ENCODE measurements around the gene PCF11.

GRCh38 chr11:83168756-83169155 lies 11.8 kb downstream of the PCF11 start:
- TF ChIP-seq ZBTB7A (IDR thresholded peaks at IDR 0.05; ENCODE audit: low read depth) = no peak
- TF ChIP-seq REST (IDR thresholded peaks at IDR 0.05; ENCODE audit: low read depth) = no peak
- TF ChIP-seq YY1 (IDR thresholded peaks at IDR 0.05; ENCODE audit: low read depth) = no peak
- TF ChIP-seq CREB1 (IDR thresholded peaks at IDR 0.05; ENCODE audit: low read depth) = no peak
- TF ChIP-seq MAX (IDR thresholded peaks at IDR 0.05) = no peak
- no peak for TF ChIP-seq CEBPB (IDR thresholded peaks at IDR 0.05)
- TF ChIP-seq TAF1 (IDR thresholded peaks at IDR 0.05; ENCODE audit: low read depth) = no peak
- no peak for TF ChIP-seq EP300 (IDR thresholded peaks at IDR 0.05; ENCODE audit: borderline replicate concordance)
- no peak for TF ChIP-seq USF1 (IDR thresholded peaks at IDR 0.05)
- TF ChIP-seq TEAD4 (IDR thresholded peaks at IDR 0.05) = no peak
- TF ChIP-seq EGR1 (IDR thresholded peaks at IDR 0.05) = no peak
- TF ChIP-seq NFIC (IDR thresholded peaks at IDR 0.05) = no peak
- no peak for TF ChIP-seq TCF12 (IDR thresholded peaks at IDR 0.05; ENCODE audit: low read depth)
- no peak for TF ChIP-seq RAD21 (IDR thresholded peaks at IDR 0.05; ENCODE audit: low read depth)
